ENCODE data around the gene TRAF3IP1.
A peak's percentile ranks its signal among the peaks of the same experiment; 100 is the strongest.
"Not testable (repeated sequence)": the region's sequence is repeated elsewhere in the genome, so short reads cannot be mapped to it uniquely, and the experiment has no call there.

Gene TRAF3IP1

DNA sequence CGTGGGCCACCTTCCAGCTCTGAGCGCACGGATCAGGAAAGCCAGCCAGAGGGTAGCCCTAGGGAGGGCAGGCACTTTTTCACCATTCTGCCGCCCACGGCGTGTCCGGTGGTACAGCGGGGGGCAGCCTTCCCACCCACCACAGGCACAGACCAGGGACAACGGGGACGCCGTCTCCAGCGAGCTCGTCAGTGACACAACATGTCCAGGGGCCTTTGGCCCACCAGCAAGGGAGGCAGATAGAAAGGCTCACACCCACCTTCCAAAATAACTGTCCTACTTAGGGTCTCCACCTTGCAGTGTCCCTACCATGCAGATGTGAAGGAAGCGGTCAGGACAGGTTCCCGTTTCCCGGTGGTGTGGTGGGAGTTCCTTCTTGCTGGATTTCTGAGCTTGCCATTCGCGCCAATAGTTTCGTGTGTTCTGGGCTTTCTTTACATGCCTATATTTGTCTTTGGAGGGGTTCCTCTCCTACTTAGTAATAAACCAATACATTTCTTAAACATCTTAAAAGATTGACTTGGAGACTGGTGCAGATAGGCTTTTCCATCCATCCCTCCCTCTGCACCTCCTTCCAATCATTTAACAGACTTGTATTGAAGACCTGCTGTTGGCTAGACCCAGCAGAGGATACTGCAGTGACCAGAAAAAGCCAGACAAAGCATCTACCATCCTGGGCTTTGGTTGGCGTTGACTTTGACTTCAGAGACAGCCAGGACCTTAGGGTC is 107.3 kb downstream of the TRAF3IP1 start:
- peak; percentile 35 for DNase-seq (ENCODE audit: low spot score)

DNA sequence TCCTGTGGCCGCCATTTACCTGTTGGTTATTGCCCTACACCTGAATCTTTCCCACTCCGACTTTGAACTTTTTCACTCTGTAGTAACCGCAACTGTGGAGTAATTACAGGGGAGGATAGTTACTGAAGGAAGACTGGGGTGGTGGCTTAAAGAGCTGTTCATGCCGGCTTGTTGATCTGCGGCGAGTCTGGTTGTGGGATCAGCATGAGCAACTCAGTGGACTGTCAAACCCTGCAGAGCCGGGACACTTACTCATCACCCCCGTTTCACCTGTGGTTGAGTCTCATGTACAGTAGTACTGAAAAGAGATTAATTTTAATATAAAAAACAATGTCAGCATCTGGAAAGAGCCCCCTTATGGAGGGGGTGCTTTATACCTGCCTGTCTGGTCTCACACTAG is 108.5 kb downstream of the TRAF3IP1 start:
- DNase-seq (ENCODE audit: low spot score): no peak

GRCh38 chr2:238430781-238431180 is 110.5 kb downstream of the TRAF3IP1 start:
- no peak for DNase-seq (ENCODE audit: low spot score)

DNA sequence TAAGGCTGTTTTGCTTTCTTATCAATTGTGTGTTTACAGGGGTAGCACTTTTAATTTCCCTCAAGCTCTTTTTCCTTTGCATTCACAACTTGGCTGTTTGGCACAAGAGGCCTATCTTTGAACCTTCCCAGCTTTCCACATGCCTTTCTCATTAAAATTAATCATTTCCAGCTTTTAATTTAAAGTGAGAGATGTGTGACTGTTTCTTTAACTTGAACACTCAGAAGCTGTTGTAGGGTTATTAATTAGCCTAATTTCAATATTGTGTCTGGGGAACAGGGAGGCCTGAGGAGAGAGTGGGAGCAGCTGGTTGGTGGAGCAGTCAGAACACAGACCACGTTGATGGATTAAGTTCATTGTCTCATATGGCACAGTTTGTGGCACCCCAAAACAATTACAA is 111.1 kb downstream of the TRAF3IP1 start:
- DNase-seq (ENCODE audit: low spot score): no peak

- no peak for DNase-seq (ENCODE audit: low spot score)
These were observed 113.1 kb downstream of the TRAF3IP1 start for GRCh38 chr2:238433300-238433915.

GRCh38 chr2:238433941-238434845 is 113.9 kb downstream of the TRAF3IP1 start:
- peak; percentile 77 for DNase-seq (ENCODE audit: low spot score)

- DNase-seq (ENCODE audit: low spot score): no peak
These were observed 114.8 kb downstream of the TRAF3IP1 start for GRCh38 chr2:238434846-238435751.

- DNase-seq (ENCODE audit: low spot score): no peak
These were observed 115.4 kb downstream of the TRAF3IP1 start for GRCh38 chr2:238435752-238436096.

GRCh38 chr2:238438856-238439849 is 118.8 kb downstream of the TRAF3IP1 start:
- peak; percentile 85 for DNase-seq (ENCODE audit: low spot score)

- DNase-seq (ENCODE audit: low spot score): no peak
These were observed 119.6 kb downstream of the TRAF3IP1 start for GRCh38 chr2:238439917-238440316.

DNA sequence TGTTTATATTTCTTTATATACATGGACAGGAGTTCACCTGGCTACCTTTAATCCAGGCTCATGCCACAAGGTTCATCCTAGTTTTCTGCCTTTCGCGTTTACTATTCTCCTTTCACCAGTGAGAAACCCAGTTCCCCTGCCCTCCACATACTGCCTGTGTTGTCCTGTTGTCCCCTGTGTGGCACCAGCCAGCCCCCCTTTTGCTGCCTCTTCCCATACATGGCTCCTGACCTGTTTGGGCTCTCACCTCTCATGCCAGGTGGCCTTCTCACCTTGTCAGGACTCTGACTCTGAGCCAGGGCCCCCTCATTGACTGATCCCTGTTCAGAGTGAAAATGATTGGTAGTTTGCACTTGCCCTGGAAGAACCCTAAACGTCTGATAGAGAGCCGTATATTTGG is 120.0 kb downstream of the TRAF3IP1 start:
- DNase-seq (ENCODE audit: low spot score): no peak

DNA sequence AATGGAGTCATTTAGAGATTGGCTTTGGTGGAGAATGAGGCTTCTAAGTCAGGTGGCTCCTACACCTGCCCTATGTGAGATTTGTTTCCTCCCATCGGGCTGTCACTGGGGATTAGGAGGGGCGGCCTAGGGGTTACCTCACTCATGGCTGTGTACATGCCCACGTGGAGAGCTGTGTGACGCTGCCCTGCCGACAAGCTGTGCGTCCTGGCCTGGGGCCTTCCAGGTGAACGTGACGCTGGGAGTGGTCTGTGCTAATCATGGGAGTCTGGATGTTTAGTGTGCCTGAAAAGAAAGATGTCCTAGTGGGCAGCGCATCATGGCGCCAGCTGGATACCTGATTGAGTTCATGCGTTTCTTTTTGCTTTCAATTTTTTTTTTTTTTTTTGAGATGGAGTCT is 120.4 kb downstream of the TRAF3IP1 start:
- no peak for DNase-seq (ENCODE audit: low spot score)

GRCh38 chr2:238441262-238442114 is 121.2 kb downstream of the TRAF3IP1 start:
- no peak for DNase-seq (ENCODE audit: low spot score)

- not testable (repeated sequence) for DNase-seq (ENCODE audit: low spot score)
These were observed 121.9 kb downstream of the TRAF3IP1 start for GRCh38 chr2:238442257-238442656.

DNA sequence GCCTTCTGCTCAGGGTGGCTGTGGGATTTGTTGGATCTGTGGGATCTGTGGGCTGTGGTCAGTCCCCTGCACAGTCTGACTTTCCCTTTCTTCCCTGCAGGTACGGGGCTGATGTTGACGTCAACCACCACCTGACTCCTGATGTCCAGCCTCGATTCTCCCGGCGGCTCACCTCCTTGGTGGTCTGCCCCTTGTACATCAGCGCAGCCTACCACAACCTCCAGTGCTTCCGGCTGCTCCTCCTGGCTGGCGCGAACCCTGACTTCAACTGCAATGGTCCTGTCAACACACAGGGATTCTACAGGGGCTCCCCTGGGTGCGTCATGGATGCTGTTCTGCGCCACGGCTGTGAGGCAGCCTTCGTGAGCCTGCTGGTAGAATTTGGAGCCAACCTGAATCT is 123.9 kb downstream of the TRAF3IP1 start:
- DNase-seq (ENCODE audit: low spot score): no peak

GRCh38 chr2:238445409-238446190 is 125.3 kb downstream of the TRAF3IP1 start:
- no peak for DNase-seq (ENCODE audit: low spot score)

DNA sequence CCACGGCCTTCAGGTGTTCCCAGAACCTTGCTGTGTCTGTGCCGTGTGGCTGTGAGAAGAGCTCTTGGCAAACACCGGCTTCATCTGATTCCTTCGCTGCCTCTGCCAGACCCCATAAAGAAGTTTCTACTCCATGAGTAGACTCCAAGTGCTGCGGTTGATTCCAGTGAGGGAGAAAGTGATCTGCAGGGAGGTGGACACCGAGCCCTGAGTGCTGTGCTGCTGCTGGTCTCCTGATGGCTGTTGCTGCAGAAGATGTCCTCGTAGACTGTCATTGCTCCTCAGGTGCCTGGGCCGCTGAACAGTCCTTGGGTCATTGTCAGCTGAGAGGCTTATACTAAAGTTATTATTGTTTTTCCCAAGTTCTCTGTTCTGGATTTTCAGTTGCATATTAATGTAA is 126.1 kb downstream of the TRAF3IP1 start:
- DNase-seq (ENCODE audit: low spot score): no peak

DNA sequence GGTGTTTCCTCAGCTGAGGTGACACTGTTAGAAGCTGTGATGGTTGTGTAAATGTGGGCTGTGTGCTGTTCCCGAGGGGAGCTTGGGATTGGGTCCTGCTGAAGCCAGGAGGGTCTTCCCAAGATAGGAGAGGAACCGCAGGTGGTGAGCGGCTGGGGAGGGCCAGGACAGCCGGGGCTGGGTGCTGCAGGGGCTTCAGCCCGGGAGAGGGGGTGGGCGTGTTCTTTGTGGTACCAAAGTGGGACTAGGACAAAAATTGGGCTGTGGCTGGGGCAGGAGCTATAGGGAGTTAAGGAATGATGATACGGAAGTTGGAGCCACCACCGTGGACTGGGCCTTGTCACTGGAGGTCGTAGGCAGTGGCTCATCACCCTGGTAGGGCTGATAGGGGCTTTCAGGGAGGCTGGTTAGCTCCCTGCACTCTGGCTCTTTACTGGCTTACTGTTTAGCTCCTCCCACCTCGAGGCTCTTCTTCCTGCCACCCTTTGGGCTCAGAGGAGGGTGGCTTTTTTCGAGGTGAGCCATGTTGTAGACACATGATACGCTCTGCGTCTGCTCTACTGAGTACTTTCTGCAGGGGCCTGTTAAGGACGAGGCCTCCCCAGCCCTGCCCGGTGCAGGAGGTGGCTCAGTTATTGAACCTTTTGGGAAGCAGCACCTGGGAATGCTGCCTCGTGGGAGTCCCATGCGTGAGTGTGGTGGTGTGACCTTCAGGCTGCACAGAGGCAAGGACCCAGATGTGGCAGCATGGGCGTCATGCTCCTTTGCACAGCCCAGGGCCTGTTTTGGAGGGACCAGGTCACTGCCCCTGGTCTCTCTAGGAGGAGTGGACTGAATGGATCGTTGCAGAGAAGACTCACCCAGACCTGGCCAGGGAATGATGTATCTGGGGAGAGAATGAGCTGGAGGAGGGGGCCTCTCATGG is 128.0 kb downstream of the TRAF3IP1 start:
- no peak for DNase-seq (ENCODE audit: low spot score)
